Lower leg skin (tissue), 3 donors: Measurements from ENCODE around the gene TCERG1L.

Source experiments
- POLR2A ChIP-seq, 2 donors: fragments of 450-650 bp; IDR thresholded peaks; one replicate each; pipeline ENCODE4 v1.6.1; 2016 to 2017; ENCODE audit warnings: antibody characterized with exemption in 2 of 2, mild to moderate bottlenecking in 1 of 2, moderate library complexity in 1 of 2
- TF ChIP-seq, protein P1 (sequence below), 3 donors: fragments of 450-650 bp; IDR thresholded peaks; one replicate each; pipeline ENCODE4 v1.5.1; 2016; ENCODE audit warnings: antibody characterized with exemption in 3 of 3, mild to moderate bottlenecking in 3 of 3, moderate library complexity in 2 of 3

DNA sequence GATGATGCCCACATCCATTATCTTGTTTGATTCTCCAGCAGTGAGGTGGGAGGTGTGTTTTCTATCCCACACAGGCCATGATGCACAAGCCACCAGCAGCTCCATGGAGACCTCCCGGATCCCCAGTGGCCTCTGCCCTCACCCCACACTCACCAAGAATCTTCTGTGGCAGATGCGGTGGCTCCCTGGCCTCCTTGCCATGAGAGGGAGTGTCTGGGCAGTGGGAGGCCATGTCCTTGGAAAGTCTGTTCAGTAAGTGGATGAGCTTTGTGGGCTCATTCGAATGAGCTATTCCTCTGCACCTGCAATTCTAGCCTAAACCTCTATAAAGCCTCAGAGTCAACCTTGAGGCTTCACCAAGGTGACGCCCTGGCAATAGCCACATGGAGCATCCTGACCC is 243.8 kb downstream of the TCERG1L start:
- TF ChIP-seq, protein P1, sequence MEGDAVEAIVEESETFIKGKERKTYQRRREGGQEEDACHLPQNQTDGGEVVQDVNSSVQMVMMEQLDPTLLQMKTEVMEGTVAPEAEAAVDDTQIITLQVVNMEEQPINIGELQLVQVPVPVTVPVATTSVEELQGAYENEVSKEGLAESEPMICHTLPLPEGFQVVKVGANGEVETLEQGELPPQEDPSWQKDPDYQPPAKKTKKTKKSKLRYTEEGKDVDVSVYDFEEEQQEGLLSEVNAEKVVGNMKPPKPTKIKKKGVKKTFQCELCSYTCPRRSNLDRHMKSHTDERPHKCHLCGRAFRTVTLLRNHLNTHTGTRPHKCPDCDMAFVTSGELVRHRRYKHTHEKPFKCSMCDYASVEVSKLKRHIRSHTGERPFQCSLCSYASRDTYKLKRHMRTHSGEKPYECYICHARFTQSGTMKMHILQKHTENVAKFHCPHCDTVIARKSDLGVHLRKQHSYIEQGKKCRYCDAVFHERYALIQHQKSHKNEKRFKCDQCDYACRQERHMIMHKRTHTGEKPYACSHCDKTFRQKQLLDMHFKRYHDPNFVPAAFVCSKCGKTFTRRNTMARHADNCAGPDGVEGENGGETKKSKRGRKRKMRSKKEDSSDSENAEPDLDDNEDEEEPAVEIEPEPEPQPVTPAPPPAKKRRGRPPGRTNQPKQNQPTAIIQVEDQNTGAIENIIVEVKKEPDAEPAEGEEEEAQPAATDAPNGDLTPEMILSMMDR (IDR thresholded peaks at IDR 0.05) = no peak
- TF ChIP-seq POLR2A (IDR thresholded peaks at IDR 0.05) = no peak
